Adrenal gland (tissue), 12 donors: ENCODE measurements around the gene ZBP1. TPM values are rescaled to one million over a fixed set of nuclear protein-coding genes. Genes with fewer than 3 reads are reported as not detected.

ENCODE experiments used
- DNase-seq, 7 donors: peaks; one replicate each; pipeline ENCODE4 v3.0.0-alpha.2; 2019 to 2020
- H3K27ac ChIP-seq, 5 donors: fragments of 200-600 bp; sonication (generic) in 4 of 5; 1 replicate in 3 of 5; 2 replicates in 2 of 5; pipeline versions ENCODE4 v1.5.1 to v1.8.0; 2016 to 2020; ENCODE audit warnings: mild to moderate bottlenecking in 1 of 5
- H3K27me3 ChIP-seq: fragments of 200-600 bp; 2 replicates; pipeline ENCODE4 v1.8.0; 2021
- H3K36me3 ChIP-seq, 2 donors: fragments of 200-600 bp; replicated peaks in 1 of 2; 1 replicate in 1 of 2; 2 replicates in 1 of 2; pipeline versions ENCODE4 v1.5.1 to v1.8.0; 2018 to 2022
- H3K4me1 ChIP-seq, 2 donors: fragments of 200-600 bp; replicated peaks in 1 of 2; 1 replicate in 1 of 2; 2 replicates in 1 of 2; pipeline versions ENCODE4 v1.5.1 to v1.8.0; 2018 to 2021
- H3K4me3 ChIP-seq, 4 donors: fragments of 200-600 bp; sonication (generic) in 3 of 4; one replicate each; pipeline ENCODE4 v1.5.1; 2016 to 2018
- H3K9me3 ChIP-seq, 3 donors: fragments of 200-600 bp; sonication (generic) in 1 of 3; replicated peaks in 1 of 3; 1 replicate in 2 of 3; 2 replicates in 1 of 3; pipeline versions ENCODE4 v1.5.1 to v1.8.0; 2016 to 2021
- POLR2A ChIP-seq, 2 donors: fragments of 450-650 bp; IDR thresholded peaks; one replicate each; pipeline ENCODE4 v1.6.1; 2017; ENCODE audit warnings: antibody characterized with exemption in 2 of 2, mild to moderate bottlenecking in 2 of 2, moderate library complexity in 1 of 2
- WGBS, 4 donors: extraction: QIAGEN DNeasy Blood & Tissue Kit in 2 of 4; methylation state at CpG; one replicate each; pipeline versions ENCODE4 v1.1.5 to v1.1.7; 2013 to 2017; 5-methylcytosine and 5-hydroxymethylcytosine counted together
- intact Hi-C, 2 donors: fragments of 100-400 bp; cut with DNase I; formaldehyde crosslinking; loops; one replicate each; pipeline versions ENCODE4 v1.14.1 to v1.15.0; 2022 to 2023
- polyA plus RNA-seq, 3 donors: library from polyadenylated mRNA; stranded (reverse); fragments of 200-250 nt in 2 of 3; fragments of 350-450 nt in 1 of 3; fragmentation: Illumina TruSeq in 1 of 3; extraction: RNeasy Lipid Tissue Mini Kit (QIAGEN cat#74804) in 1 of 3; gene quantifications; one replicate each; pipeline ENCODE4 v1.2.3, GENCODE V29; 2013 to 2014
- total RNA-seq, 9 donors: library from RNA; depleted of rRNA in 4 of 9; stranded (reverse); fragments of >200 nt in 4 of 9; fragments of 120-200 nt in 1 of 9; fragmentation: NEBNext Ultra II Directional in 1 of 9; extraction: Animal tissue kit (Norgen Biotek cat#: 25700) in 1 of 9; gene quantifications; one replicate each; pipeline versions ENCODE4 v1.1.0 to v1.2.4, GENCODE V29; 2013 to 2023
- TF ChIP-seq, protein P1 (sequence below), 6 experiments: fragments of 450-650 bp in 4 of 6; fragments of 200-600 bp in 2 of 6; sonication (generic) in 1 of 6; IDR thresholded peaks; 1 replicate in 5 of 6; 2 replicates in 1 of 6; pipeline versions ENCODE4 v1.5.1 to v1.8.0; 2016 to 2021; ENCODE audit warnings: antibody characterized with exemption in 6 of 6, mild to moderate bottlenecking in 2 of 6, moderate library complexity in 1 of 6
- donor health status: healthy with polysubstance abuse.
- donor health status: Bipolar disorder and iron deficiency.
- donor health status: DM: yes; HTN: yes; CAD: no.
- donor health status: DM: no; HTN: no; CAD: no.
- donor health status: DM: no; HTN: no; CAD: no.
- donor health status: DM: yes; HTN: yes; CAD: no.

The ZBP1 gene
- total and polyA plus RNA-seq, 12 donors = 0.14 to 2.9 (median 0.68) TPM; not detected in 3

DNA sequence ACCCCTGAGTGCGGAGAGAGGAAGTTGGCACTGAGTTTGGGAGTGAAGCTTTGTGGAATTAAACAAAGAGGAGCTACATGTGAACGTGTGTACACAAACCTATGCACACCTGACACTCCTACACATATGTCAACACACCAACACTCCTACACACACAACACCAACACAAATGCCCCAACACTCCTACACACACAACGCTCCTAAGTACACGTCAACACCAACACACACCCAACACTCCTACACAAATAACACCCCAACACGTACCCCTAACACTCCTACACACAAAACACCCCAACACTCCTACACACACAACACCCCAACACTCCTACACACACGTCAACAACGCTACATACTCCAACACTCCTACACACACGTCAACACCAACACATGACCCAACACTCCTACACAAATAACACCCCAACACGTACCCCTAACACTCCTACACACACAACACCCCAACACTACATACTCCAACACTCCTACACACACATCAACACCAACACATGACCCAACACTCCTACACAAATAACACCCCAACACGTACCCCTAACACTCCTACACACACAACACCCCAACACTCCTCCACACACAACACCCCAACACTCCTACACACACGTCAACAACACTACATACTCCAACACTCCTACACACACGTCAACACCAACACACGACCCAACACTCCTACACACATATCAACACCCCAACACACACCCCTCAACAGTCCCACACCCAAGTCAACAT, 40.1 kb upstream of the ZBP1 start:
- 80 to 90% (median 87%) methylated on average over 13 of the region's 13 CpGs for WGBS, 4 donors
- no peak for TF ChIP-seq POLR2A (IDR thresholded peaks at IDR 0.05)
- TF ChIP-seq, protein P1, sequence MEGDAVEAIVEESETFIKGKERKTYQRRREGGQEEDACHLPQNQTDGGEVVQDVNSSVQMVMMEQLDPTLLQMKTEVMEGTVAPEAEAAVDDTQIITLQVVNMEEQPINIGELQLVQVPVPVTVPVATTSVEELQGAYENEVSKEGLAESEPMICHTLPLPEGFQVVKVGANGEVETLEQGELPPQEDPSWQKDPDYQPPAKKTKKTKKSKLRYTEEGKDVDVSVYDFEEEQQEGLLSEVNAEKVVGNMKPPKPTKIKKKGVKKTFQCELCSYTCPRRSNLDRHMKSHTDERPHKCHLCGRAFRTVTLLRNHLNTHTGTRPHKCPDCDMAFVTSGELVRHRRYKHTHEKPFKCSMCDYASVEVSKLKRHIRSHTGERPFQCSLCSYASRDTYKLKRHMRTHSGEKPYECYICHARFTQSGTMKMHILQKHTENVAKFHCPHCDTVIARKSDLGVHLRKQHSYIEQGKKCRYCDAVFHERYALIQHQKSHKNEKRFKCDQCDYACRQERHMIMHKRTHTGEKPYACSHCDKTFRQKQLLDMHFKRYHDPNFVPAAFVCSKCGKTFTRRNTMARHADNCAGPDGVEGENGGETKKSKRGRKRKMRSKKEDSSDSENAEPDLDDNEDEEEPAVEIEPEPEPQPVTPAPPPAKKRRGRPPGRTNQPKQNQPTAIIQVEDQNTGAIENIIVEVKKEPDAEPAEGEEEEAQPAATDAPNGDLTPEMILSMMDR (IDR thresholded peaks at IDR 0.05) = no peak
- intact Hi-C loops = no loop called here
- no peak overlapping the region for H3K4me3 ChIP-seq
- H3K27ac ChIP-seq = no peak overlapping the region
- no peaks in the 10 kb centered on the region for H3K9me3 ChIP-seq
- H3K36me3 ChIP-seq = peaks cover 0 to 12% of the 10 kb centered on the region in 2 donors
- peak in 2 of 7 donors; percentile 7 to 9 for DNase-seq
- no peaks in the 10 kb centered on the region for H3K4me1 ChIP-seq
- no peaks in the 10 kb centered on the region for H3K27me3 ChIP-seq

DNA sequence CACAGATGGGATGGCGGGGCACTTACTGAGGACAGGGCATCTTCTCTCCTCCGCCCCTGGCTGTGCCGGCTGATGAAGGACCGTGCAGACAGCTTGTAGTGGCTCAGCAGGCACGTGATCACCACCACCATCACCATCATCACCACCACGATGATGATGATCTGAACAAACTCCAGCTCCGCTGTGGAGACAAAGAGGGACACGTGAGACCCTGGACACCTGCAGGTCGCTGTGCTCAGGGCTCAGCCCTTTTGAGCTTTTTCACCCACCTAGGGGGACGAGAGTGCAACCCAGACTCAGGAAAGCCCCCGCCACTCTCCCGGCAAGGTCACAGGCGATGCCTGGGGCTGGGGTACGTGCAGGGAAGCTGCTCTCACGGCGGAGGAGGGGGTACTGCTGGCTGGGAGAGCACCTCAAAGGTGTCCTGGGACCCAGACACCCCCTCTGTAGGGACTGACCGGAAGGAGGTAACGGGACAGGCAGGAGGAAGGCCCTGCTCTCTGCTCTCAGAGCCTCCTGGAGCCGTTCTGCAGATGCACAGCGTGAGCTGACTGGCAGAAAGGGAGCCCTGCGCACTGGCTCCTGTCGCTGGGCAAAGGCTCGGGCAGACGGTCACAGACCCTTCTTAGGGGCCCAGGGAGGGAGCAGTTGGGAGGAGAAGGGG, 39.4 kb upstream of the ZBP1 start:
- peak in 5 of 7 donors; percentile 4 to 41 (median 9) for DNase-seq
- Histone ChIP-seq H3K36me3 (peaks cover 0 to 12% of the 10 kb centered on the region in 2 donors), H3K27me3 (no peaks in the 10 kb centered on the region), H3K4me3 (no peak overlapping the region), H3K9me3 (no peaks in the 10 kb centered on the region), H3K27ac (no peak overlapping the region), H3K4me1 (no peaks in the 10 kb centered on the region)
- 80 to 90% (median 86%) methylated on average over 19 to 24 of the region's 24 CpGs for WGBS, 4 donors
- intact Hi-C loops = loop anchor here (5.0 to 10.0 kb wide), 3 partner anchors 425 to 515 kb away; no protein-coding TSS in a partner anchor
- TF ChIP-seq, protein P1 (IDR thresholded peaks at IDR 0.05) = no peak
- TF ChIP-seq POLR2A (IDR thresholded peaks at IDR 0.05) = no peak

DNA sequence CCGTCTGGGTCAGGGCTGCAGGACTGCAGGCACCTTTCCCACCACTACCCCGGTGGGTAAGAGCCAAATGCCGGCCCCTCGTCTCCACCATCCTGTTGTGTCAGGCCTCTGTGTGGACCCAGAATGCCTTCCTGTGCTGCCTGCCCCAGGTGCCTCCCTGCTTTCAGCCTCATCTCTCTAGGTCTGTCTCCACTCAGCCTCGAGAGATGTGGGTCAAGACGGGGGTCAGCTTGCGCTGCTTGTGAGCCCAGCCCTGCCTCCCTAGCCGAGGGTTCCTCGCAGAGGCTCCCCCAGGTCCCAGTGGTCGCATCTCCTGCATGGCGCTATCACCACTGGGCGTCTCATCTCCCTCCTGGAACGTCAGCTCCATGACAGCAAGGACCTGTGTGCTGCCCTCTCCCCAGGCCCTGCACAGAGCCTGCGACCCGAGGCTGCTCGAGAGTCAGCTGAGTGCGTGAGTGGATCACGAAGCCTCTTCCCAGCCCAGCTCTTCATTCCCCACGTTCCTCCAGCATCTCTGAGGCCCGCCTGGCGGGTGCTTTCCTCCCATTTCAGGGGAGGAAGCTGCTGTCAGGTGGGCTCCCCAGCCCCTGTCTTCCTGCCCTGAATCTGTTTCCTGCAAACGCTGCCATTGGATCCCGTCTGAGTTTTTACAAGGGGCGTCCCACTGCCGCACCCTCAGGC, 38.7 kb upstream of the ZBP1 start:
- DNase-seq = peak in 5 of 7 donors; percentile 5 to 46 (median 12)

More for the DNA sequence above, 38.7 kb upstream of the ZBP1 start:
- Histone ChIP-seq H3K27me3 (no peaks in the 10 kb centered on the region), H3K36me3 (peaks cover 0 to 12% of the 10 kb centered on the region in 2 donors), H3K9me3 (no peaks in the 10 kb centered on the region), H3K4me3 (no peak overlapping the region), H3K27ac (no peak overlapping the region), H3K4me1 (no peaks in the 10 kb centered on the region)
- intact Hi-C loops = loop anchor here (5.0 to 10.0 kb wide), 3 partner anchors 426 to 516 kb away; no protein-coding TSS in a partner anchor
- TF ChIP-seq, protein P1 (IDR thresholded peaks at IDR 0.05) = no peak
- no peak for TF ChIP-seq POLR2A (IDR thresholded peaks at IDR 0.05)
- WGBS, 4 donors = 82 to 88% (median 86%) methylated on average over 12 to 25 of the region's 25 CpGs
